ENCODE data around the gene PHIP.

- TF ChIP-seq CTCF (IDR thresholded peaks at IDR 0.05) (no peak), POLR2A (IDR thresholded peaks at IDR 0.05) (no peak)
Measured at GRCh38 chr6:79038061-79038460, 40.0 kb downstream of the PHIP start.

Measured in body of pancreas (tissue), 4 donors.